ENCODE measurements around the gene SLC22A23. TPM values are rescaled to one million over a fixed set of nuclear protein-coding genes. Genes with fewer than 3 reads are reported as not detected.

Gene SLC22A23
- total RNA-seq, 1 donor from 2014 or later = 5.7 TPM

- peaks cover 27% of the 10 kb centered on the region for H3K4me1 ChIP-seq (ENCODE audit: insufficient read depth, low read length)
- TF ChIP-seq, protein P1, sequence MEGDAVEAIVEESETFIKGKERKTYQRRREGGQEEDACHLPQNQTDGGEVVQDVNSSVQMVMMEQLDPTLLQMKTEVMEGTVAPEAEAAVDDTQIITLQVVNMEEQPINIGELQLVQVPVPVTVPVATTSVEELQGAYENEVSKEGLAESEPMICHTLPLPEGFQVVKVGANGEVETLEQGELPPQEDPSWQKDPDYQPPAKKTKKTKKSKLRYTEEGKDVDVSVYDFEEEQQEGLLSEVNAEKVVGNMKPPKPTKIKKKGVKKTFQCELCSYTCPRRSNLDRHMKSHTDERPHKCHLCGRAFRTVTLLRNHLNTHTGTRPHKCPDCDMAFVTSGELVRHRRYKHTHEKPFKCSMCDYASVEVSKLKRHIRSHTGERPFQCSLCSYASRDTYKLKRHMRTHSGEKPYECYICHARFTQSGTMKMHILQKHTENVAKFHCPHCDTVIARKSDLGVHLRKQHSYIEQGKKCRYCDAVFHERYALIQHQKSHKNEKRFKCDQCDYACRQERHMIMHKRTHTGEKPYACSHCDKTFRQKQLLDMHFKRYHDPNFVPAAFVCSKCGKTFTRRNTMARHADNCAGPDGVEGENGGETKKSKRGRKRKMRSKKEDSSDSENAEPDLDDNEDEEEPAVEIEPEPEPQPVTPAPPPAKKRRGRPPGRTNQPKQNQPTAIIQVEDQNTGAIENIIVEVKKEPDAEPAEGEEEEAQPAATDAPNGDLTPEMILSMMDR (IDR thresholded peaks at IDR 0.05; ENCODE audit: insufficient read depth, low read depth, low read length) = no peak
- no peak for TF ChIP-seq EZH2 (IDR thresholded peaks at IDR 0.05; ENCODE audit: insufficient read depth, low read length)
- no peak for FAIRE-seq
- no peak overlapping the region for H3K27ac Mint-ChIP-seq (ENCODE audit: unreplicated experiment)
- H3K36me3 Mint-ChIP-seq (ENCODE audit: low read depth, unreplicated experiment) = no peaks in the 10 kb centered on the region
- peak overlapping the region; percentile 60 for H3K4me2 ChIP-seq (ENCODE audit: low read length)
- no peak overlapping the region for H3K4me3 ChIP-seq (ENCODE audit: insufficient read depth, low read depth, low read length)
- H3K9ac ChIP-seq (ENCODE audit: low read length) = peak overlapping the region; percentile 33
- H3K27ac ChIP-seq (ENCODE audit: low read depth, low read length) = no peak overlapping the region
- no peaks in the 10 kb centered on the region for H4K20me1 ChIP-seq (ENCODE audit: insufficient read depth, low read length)
- H3K4me3 Mint-ChIP-seq (ENCODE audit: unreplicated experiment) = no peak overlapping the region
- DNase-seq (ENCODE audit: low read depth) = peak; percentile 52
- H3K9me3 ChIP-seq (ENCODE audit: insufficient read depth, low read depth, low read length) = no peaks in the 10 kb centered on the region
- H3K27me3 ChIP-seq (ENCODE audit: insufficient read depth, low read length) = no peaks in the 10 kb centered on the region
- H3K36me3 ChIP-seq (ENCODE audit: insufficient read depth, low read length) = no peaks in the 10 kb centered on the region
- H3K79me2 ChIP-seq (ENCODE audit: insufficient read depth, low read length) = no peaks in the 10 kb centered on the region
- no peak overlapping the region for H2AFZ ChIP-seq (ENCODE audit: low read depth, low read length)
- peaks cover 2% of the 10 kb centered on the region for H3K9me3 Mint-ChIP-seq (ENCODE audit: unreplicated experiment)
- peaks cover 12% of the 10 kb centered on the region for H3K4me1 Mint-ChIP-seq (ENCODE audit: low read depth, unreplicated experiment)
- H3K27me3 Mint-ChIP-seq (ENCODE audit: low read depth, unreplicated experiment) = peaks cover 5% of the 10 kb centered on the region
These were observed 105.7 kb downstream of the SLC22A23 start for GRCh38 chr6:3351105-3351676.

GRCh38 chr6:3350252-3350796 is 106.5 kb downstream of the SLC22A23 start:
- no peak overlapping the region for H3K27ac Mint-ChIP-seq (ENCODE audit: unreplicated experiment)
- H3K36me3 Mint-ChIP-seq (ENCODE audit: low read depth, unreplicated experiment) = no peaks in the 10 kb centered on the region
- H3K27me3 ChIP-seq (ENCODE audit: insufficient read depth, low read length) = no peaks in the 10 kb centered on the region
- no peak overlapping the region for H3K4me3 Mint-ChIP-seq (ENCODE audit: unreplicated experiment)
- H3K4me3 ChIP-seq (ENCODE audit: insufficient read depth, low read depth, low read length) = no peak overlapping the region
- no peak overlapping the region for H3K9ac ChIP-seq (ENCODE audit: low read length)
- DNase-seq (ENCODE audit: low read depth) = no peak
- no peaks in the 10 kb centered on the region for H3K9me3 ChIP-seq (ENCODE audit: insufficient read depth, low read depth, low read length)
- H2AFZ ChIP-seq (ENCODE audit: low read depth, low read length) = no peak overlapping the region
- TF ChIP-seq, protein P1 (IDR thresholded peaks at IDR 0.05; ENCODE audit: insufficient read depth, low read depth, low read length) = no peak
- H3K79me2 ChIP-seq (ENCODE audit: insufficient read depth, low read length) = no peaks in the 10 kb centered on the region
- H3K9me3 Mint-ChIP-seq (ENCODE audit: unreplicated experiment) = peaks cover 2% of the 10 kb centered on the region
- no peaks in the 10 kb centered on the region for H3K36me3 ChIP-seq (ENCODE audit: insufficient read depth, low read length)
- H3K4me1 Mint-ChIP-seq (ENCODE audit: low read depth, unreplicated experiment) = peaks cover 12% of the 10 kb centered on the region
- H4K20me1 ChIP-seq (ENCODE audit: insufficient read depth, low read length) = no peaks in the 10 kb centered on the region
- H3K27me3 Mint-ChIP-seq (ENCODE audit: low read depth, unreplicated experiment) = peaks cover 5% of the 10 kb centered on the region
- H3K27ac ChIP-seq (ENCODE audit: low read depth, low read length) = no peak overlapping the region
- H3K4me1 ChIP-seq (ENCODE audit: insufficient read depth, low read length) = peaks cover 23% of the 10 kb centered on the region
- FAIRE-seq = no peak
- H3K4me2 ChIP-seq (ENCODE audit: low read length) = peak overlapping the region; percentile 60
